ENCODE data around the gene PHF5A. TPM values are rescaled to one million over a fixed set of nuclear protein-coding genes. Genes with fewer than 3 reads are reported as not detected.

The PHF5A gene
- total and polyA plus RNA-seq, 3 donors from 2014 or later: 33.7 to 42.8 (median 35.1) TPM

DNA sequence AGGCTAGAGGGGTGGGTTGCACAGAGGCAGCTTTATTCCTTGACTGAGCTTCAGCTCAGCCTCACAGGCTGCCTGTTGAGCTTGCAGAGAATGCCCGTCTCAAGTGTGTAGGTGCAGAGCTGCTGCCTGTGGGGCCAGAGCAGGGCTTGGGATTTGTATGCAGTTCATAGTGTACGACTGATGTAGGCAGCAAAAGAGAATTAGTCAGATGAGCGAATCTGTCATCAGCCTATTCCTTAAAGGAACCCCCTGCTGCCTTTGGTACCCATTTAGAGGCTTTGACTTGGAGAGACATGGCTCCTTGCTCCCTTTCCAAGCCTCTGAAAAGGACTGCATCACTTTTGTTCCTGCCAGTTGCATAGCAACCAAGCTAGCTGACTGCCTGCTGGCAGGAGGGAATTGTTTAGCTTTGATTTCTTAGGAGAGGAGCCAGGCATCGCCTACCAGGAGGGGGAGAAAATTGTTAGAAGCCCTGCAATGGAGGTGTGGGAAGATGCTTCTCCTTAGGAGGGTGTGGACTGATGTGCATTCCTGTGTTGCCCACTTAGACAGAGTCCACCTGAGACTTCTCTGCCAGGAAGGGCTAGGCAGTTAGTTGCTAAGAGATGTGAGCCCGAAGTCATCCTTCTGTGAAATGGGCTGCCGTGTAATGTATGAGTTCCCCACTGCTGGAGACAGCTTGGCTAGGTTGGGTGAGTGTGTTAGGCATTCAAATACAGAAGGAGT is 11.3 kb upstream of the PHF5A start:
- intact Hi-C loops (cut with DNase I; ENCODE audit: low total_unique reads): no loop called here
- Histone ChIP-seq H3K27ac (no peak overlapping the region), H3K4me1 (peaks cover 28% of the 10 kb centered on the region)

DNA sequence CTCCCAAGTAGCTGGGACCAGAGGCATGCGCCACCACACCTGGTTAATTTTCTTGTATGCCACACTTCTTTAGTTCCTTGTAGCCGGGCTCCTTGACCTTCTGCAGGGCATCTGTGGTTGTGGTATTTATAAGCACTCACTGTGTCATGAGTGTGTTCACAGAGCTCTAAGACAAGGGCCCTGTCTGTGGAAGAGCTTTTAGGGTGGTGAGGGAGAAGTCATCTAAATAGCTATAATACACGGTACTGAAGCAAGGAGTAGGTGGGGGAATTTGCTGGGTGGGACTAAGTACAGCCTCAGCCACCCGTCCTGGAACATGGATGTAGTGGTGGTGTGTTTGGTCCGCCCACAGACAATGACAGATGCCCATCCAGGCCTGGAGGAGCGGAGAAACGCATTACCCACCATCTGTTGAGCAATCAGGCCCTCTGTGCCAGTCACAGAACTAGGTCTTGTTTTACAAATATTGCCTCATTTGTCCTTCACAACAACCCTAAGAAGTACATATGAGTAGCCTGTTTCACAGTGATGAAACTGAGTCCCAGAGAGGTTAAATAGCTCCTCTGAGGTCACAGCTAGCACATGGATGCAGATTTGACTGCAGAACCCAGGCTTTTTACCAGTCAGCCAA is 10.5 kb upstream of the PHF5A start:
- DNase-seq: no peak
- H3K4me1 ChIP-seq: peaks cover 28% of the 10 kb centered on the region
- TF ChIP-seq, protein P1, sequence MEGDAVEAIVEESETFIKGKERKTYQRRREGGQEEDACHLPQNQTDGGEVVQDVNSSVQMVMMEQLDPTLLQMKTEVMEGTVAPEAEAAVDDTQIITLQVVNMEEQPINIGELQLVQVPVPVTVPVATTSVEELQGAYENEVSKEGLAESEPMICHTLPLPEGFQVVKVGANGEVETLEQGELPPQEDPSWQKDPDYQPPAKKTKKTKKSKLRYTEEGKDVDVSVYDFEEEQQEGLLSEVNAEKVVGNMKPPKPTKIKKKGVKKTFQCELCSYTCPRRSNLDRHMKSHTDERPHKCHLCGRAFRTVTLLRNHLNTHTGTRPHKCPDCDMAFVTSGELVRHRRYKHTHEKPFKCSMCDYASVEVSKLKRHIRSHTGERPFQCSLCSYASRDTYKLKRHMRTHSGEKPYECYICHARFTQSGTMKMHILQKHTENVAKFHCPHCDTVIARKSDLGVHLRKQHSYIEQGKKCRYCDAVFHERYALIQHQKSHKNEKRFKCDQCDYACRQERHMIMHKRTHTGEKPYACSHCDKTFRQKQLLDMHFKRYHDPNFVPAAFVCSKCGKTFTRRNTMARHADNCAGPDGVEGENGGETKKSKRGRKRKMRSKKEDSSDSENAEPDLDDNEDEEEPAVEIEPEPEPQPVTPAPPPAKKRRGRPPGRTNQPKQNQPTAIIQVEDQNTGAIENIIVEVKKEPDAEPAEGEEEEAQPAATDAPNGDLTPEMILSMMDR (IDR thresholded peaks at IDR 0.05): no peak
- TF ChIP-seq POLR2A (IDR thresholded peaks at IDR 0.05): no peak
- H3K4me3 ChIP-seq: no peak overlapping the region
- no peak overlapping the region for H3K27ac ChIP-seq
- intact Hi-C loops (cut with DNase I; ENCODE audit: low total_unique reads): no loop called here
- WGBS, 2 donors: 81 to 90% methylated on average over 7 of the region's 7 CpGs
- H3K36me3 ChIP-seq (ENCODE audit: low read depth, missing control alignments): no peaks in the 10 kb centered on the region
- no peaks in the 10 kb centered on the region for H3K9me3 ChIP-seq
- H3K27me3 ChIP-seq: no peaks in the 10 kb centered on the region

More for the DNA sequence above, 11.3 kb upstream of the PHF5A start:
- H3K36me3 ChIP-seq (ENCODE audit: low read depth, missing control alignments): no peaks in the 10 kb centered on the region
- H3K27me3 ChIP-seq: no peaks in the 10 kb centered on the region
- DNase-seq: no peak
- TF ChIP-seq POLR2A (IDR thresholded peaks at IDR 0.05): no peak
- TF ChIP-seq, protein P1 (IDR thresholded peaks at IDR 0.05): no peak
- no peak overlapping the region for H3K4me3 ChIP-seq
- no peaks in the 10 kb centered on the region for H3K9me3 ChIP-seq
- 77 to 78% methylated on average over 6 of the region's 6 CpGs for WGBS, 2 donors

DNA sequence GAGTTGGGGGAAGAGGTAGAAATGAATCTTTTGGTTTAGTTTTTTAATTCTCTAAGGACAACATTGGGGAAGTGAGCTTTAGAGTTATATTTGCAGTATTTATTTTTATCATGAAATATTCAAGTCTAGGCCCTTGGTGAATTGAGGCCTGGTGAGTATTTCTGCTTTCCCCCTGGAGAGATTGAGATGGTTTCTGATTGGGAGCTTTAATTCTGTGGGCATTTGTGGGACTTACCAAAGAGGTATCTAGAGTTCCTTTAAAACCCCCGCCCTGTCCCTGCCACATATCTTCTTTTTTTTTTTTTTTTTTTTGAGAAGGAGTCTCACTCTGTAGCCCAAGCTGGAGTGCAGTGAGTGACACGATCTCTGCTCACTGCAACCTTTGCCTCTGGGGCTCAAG is 10.0 kb upstream of the PHF5A start:
- Histone ChIP-seq H3K27me3 (no peaks in the 10 kb centered on the region), H3K9me3 (no peaks in the 10 kb centered on the region), H3K27ac (no peak overlapping the region), H3K4me1 (peaks cover 28% of the 10 kb centered on the region), H3K4me3 (no peak overlapping the region), H3K36me3 (ENCODE audit: low read depth, missing control alignments) (no peaks in the 10 kb centered on the region)
- intact Hi-C loops (cut with DNase I; ENCODE audit: low total_unique reads): no loop called here
- TF ChIP-seq POLR2A (IDR thresholded peaks at IDR 0.05): no peak
- TF ChIP-seq, protein P1 (IDR thresholded peaks at IDR 0.05): no peak
- no peak for DNase-seq
- WGBS, 2 donors: 83 to 94% methylated on average over 2 of the region's 2 CpGs

DNA sequence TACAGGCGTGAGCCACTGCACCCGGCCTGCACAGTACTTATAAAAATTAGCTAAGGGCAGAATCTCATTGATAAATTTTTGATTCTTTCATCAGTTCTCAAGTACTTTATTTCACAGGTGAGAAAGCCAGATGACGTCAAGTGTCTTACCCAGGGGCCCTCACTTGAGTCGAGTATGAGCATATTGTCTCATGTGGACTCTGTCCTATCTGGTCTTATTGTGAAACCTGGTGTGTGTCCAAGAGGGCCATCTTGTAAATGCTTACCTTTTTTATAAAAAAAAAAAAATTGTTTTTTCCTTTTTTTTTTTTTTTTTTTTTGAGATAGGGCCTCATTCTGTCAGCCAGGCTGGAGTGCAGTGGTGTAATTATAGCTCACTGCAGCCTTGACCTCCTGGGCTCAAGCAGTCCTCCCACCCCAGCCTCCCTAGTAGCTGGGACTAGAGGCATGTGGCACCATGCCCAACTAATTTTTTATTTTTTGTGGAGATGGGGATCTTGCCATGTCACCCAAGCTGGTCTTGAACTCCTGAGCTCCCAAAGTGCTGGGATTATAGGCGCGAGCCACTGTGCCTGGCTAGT is 6.5 kb upstream of the PHF5A start:
- peak; percentile 57 for DNase-seq
- no peaks in the 10 kb centered on the region for H3K36me3 ChIP-seq (ENCODE audit: low read depth, missing control alignments)
- no peak overlapping the region for H3K27ac ChIP-seq
- H3K27me3 ChIP-seq: no peaks in the 10 kb centered on the region
- H3K4me1 ChIP-seq: peaks cover 13% of the 10 kb centered on the region
- TF ChIP-seq POLR2A (IDR thresholded peaks at IDR 0.05): no peak
- TF ChIP-seq, protein P1 (IDR thresholded peaks at IDR 0.05): no peak
- no peak overlapping the region for H3K4me3 ChIP-seq
- intact Hi-C loops (cut with DNase I; ENCODE audit: low total_unique reads): no loop called here
- 84 to 86% methylated on average over 6 of the region's 6 CpGs for WGBS, 2 donors
- no peaks in the 10 kb centered on the region for H3K9me3 ChIP-seq

Measured in testis (tissue), 3 donors.